ENCODE data around the gene MTMR11. TPM values are rescaled to one million over a fixed set of nuclear protein-coding genes. Genes with fewer than 3 reads are reported as not detected.

Gene MTMR11
- total and polyA plus RNA-seq, 10 of the 15 experiments (the other 5 are each of a cell fraction or from before 2014, with no cell fraction given) = 0.35 to 1.1 (median 0.73) TPM

GRCh38 chr1:149925345-149925744, 11.3 kb downstream of the MTMR11 start:
- no peaks in the 10 kb centered on the region for H3K9me3 ChIP-seq (replicated peaks; ENCODE audit: control insufficient read depth, insufficient read depth, low read length)
- intact Hi-C loops (cut with micrococcal nuclease; ENCODE audit: unreplicated experiment) (no loop called here), in situ Hi-C loops (cut with MboI) (no loop called here)
- TF ChIP-seq YY1 (IDR thresholded peaks at IDR 0.05; ENCODE audit: low read depth, low read length) = no peak
- TF ChIP-seq PAX5 (IDR thresholded peaks at IDR 0.05; ENCODE audit: borderline replicate concordance, low read depth, low read length) = no peak
- TF ChIP-seq ZBTB33 (IDR thresholded peaks at IDR 0.05) = no peak
- TF ChIP-seq ZNF592 (IDR thresholded peaks at IDR 0.05) = no peak
- no peak for TF ChIP-seq RUNX3 (IDR thresholded peaks at IDR 0.05; ENCODE audit: low read length)
- TF ChIP-seq CBX5 (IDR thresholded peaks at IDR 0.05; ENCODE audit: low read depth) = no peak
- no peak for TF ChIP-seq ATF3 (IDR thresholded peaks at IDR 0.05; ENCODE audit: borderline replicate concordance, extremely low read depth, low read depth, low read length)
- TF ChIP-seq NBN (IDR thresholded peaks at IDR 0.05) = no peak
- no peak overlapping the region for H2AFZ ChIP-seq (ENCODE audit: control insufficient read depth, low read depth, low read length)
- H3K4me2 ChIP-seq (ENCODE audit: control insufficient read depth, insufficient read depth) = peak overlapping the region; percentile 47; the same call in 1 of the 2 replicates
- H3K4me3 ChIP-seq = no peak overlapping the region
- ChIA-PET POLR2A (no interaction called here), CTCF (interaction anchor here (1.0 to 2.1 kb wide), 3 partner anchors 37 to 41 kb away, joined by 3 to 6 read pairs (median 4); no protein-coding TSS in a partner anchor), RAD21 (ENCODE audit: unreplicated experiment) (no interaction called here), SMC1A (ENCODE audit: uncharacterized antibody, unreplicated experiment) (no interaction called here)
- BruUV-seq (replicated peaks) = no TSS peak
- H3K4me1 ChIP-seq (ENCODE audit: control insufficient read depth, insufficient read depth, low read length) = peaks cover 10% of the 10 kb centered on the region
- H4K20me1 ChIP-seq (ENCODE audit: control insufficient read depth, insufficient read depth) = no peaks in the 10 kb centered on the region
- WGBS (ENCODE audit: insufficient coverage, insufficient replicate concordance, low lambda C conversion rate, missing lambda C conversion rate) = 99% methylated on average over 3 of the region's 3 CpGs
- DNase-seq (ENCODE audit: low read depth, low spot score) = no peak
- ATAC-seq = no peak
- FAIRE-seq = no peak
- peaks cover 7 to 11% of the 10 kb centered on the region in 2 experiments for H3K36me3 ChIP-seq (ENCODE audit: control insufficient read depth in 2 of 2, insufficient read depth in 2 of 2, low read length in 1 of 2)
- H3K27ac ChIP-seq (ENCODE audit: control insufficient read depth, insufficient read depth) = no peak overlapping the region
- H3K9ac ChIP-seq (ENCODE audit: control insufficient read depth, insufficient read depth, low read length) = no peak overlapping the region
- H3K27me3 ChIP-seq (replicated peaks in 1 of 2; ENCODE audit: control insufficient read depth in 2 of 2, insufficient read depth in 2 of 2, low read length in 1 of 2) = no peaks in the 10 kb centered on the region
- peaks cover 28% of the 10 kb centered on the region for H3K79me2 ChIP-seq (ENCODE audit: control insufficient read depth, insufficient read depth, low read length)

Data from GM12878 (cell line).